Fibroblast of the conjunctiva (primary cell): ENCODE results near the gene MEGF9.
A peak's percentile ranks its signal among the peaks of the same experiment; 100 is the strongest.

Source experiments
- DNase-seq: peaks from one replicate; pipeline ENCODE4 v3.0.0-alpha.2; 2010; ENCODE audit warnings: low read depth

MEGF9 gene

DNA sequence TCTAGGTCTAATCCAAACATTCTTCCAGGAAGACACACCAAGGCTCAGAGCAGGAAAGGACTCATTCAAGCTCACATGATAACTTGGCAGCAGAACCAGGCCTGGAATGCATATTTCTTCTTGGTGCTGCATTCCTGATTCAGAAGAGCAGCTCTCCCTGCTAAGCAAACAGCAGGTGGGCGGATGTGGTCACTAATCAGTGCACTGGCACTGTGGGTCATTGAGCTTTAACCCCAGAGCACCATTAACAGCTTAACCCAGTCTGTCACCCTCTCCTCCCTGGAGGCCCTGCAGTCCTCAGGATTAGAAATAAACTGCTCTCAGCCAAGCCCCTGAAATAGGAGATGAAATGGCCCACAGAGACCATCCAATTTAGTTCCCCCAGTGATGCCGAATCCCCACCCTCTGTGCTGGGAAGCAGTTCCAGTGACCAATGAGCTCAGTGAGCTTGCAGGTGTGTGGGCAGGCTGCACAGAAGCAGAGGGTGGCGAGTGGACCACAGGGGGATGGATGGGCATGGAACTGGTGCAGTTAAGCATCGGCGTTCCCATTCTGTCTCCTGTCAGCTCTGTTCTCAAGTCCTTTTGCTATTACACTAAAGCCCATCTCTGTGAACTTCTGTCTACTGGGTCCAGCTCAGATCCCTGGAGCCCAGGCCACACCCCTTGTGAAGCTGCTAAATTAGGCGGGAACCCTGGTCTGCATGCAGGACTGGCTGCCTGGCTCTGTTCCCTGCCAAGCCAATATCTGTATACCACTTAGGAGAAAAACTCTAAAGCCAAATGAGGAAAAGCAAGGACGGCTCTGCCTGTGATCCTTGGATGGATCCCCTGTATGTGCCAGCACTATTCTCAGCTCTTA lies 16.6 kb upstream of the MEGF9 start:
- peak; percentile 67 for DNase-seq

DNA sequence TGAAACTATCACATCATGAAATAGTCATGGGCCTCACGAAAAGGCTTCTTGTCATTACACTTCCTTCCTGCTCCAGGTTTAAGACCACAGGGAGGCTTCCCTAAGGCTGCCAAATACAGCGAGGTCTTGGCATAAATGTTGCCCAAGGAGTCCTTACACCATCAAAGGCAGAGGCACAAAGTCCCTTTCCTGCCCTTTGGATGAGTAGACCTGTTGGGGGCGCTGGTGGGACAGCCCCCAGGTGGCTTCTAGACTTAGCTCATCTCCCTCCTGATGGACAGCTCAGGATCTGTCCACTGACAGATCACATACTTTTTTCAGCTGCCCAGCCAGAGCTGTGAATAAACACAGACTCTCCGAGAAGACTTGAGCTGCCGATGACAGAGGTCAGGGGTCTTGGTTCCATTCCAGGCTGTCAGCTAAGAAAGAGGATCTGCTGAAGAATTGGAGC lies 15.5 kb upstream of the MEGF9 start:
- no peak for DNase-seq

DNA sequence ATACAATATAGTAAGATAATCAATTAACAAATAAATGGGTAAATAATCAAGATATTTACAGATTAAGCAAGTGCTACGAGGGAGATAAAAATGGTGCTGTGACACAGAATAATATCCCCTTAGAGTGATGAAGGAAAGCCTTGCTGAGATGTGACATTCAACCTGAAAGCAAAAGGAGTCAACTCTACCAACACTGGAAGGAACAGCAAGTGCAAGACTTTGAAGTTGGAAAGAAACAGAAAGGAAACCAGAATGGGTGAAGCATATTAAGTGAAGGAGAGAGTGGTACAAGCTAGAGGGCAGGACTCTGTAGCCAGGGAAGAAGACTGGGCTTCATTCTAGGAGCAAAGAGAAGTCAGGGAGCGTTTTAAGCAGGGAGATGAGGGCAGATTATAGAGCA lies 12.2 kb upstream of the MEGF9 start:
- DNase-seq = no peak

DNA sequence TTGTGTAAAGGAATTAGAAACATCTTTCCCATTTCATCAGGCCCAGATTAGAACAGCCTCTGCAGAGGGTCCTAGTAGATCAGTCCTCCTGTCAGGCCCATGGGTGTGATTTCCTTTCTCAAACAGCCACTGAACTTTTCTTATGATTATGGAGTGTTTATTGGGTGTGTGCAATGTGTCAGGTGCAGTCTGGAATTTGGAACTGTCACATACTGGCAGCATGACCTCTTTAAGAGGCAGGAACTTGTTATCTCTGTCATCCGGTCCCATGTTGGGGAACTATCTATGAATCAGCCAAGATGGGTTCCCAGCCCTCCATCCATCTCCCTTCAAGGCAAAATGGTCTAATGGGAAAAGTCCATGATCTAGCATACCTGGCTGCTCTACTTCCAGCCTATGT lies 11.6 kb upstream of the MEGF9 start:
- no peak for DNase-seq

DNA sequence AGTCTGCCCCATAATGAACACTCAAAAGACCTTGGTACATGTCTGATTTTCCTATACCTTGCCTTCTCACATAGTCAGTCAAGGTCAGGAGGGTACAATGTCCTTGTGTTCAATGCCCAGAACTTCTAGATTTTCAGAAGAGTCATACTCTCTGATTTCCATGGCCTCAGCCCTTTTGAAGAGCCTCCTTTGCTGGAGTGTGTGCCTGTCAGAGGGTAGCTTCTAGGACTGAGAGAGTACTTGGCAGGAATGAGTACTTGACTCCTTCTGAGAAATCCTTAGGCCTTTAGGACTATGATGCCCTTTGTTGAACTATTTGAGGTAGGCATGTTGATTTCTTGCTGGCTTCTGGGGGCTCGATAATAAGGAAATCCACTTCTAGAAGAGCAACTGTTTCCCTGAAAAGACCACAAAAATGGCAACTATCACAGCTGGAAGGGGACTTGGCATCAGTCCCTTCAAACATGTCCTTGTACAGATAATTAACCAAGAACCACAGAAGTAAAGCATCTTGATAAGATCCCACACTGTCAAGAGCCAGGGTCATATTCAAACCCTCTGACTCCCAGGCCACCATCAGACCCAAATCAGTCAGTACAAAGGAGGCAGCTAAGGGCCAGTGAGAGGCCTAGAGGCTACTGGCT lies 10.6 kb upstream of the MEGF9 start:
- DNase-seq = no peak

DNA sequence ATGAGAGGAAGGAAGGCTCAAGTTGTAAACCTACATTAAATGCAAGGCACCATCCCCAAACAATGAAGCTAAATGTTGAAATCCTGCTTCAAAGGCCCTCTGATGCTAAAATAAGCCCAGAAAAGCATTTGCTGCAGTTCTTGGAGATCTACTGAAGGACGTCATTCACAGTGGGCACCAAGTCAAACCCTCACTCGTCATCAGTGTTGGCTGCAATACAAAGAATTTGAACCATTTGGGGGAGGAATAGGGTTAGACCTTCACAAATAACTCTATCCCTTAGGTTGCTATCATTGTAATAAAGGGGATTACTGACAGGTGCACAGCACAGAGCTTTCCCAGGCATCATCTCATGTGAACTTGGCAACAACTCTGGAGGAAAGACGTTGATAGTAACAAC lies 9.3 kb upstream of the MEGF9 start:
- no peak for DNase-seq

DNA sequence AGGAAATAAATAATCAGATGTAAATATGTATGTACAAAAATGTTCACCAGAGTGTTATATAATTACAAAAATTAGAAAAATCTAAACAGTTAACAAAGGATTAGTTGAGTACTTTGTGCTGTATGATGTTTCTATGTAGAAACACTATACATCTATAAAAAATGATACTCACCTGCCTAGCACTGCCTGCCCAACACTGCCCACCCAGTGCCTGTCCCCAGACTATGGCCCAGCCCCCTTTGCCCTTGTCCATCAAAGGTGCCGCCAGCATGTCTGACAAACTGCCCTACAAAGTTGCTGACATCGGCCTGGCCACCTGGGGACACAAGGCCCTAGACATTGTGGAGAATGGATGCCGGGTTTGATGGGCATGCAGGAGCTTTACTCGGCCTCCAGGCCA lies 6.1 kb upstream of the MEGF9 start:
- DNase-seq = no peak

DNA sequence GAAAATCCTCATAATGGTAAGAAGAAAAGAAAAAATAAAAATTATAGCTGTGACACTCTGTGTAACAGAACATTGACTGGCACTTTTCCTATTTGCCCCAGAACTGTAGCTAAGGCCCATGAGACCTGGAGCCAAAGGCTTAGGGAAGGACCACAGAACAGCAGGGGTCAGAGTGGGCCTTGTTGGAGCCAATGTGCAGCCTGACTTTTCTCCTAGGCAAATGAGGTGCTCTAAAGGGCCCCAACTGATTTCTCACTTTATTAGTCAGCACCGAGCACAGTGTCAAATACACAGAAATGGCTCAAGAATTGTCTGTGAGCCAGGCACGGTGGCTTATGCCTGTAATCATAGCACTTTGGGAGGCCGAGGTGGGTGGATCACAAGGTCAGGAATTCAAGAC lies 4.0 kb upstream of the MEGF9 start:
- no peak for DNase-seq

DNA sequence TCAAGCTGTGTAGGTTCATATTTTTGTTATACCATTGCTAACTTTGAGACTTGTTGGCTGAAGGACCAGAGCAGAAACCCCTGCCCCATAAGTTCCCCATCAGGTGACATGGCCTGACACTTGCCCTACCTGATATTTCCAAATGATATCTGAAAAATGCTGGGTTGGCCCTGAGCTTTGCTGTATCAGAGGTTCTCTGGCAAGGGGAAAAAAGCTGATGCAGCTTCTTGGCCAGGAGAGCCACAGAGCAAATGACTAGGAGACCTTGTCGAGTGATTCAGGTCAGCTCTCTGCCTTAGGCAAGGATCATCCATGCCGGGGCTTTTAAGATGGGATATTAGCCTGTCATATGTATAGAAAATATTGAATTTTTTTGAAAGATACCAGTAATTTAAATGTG lies 2.9 kb upstream of the MEGF9 start:
- no peak for DNase-seq

DNA sequence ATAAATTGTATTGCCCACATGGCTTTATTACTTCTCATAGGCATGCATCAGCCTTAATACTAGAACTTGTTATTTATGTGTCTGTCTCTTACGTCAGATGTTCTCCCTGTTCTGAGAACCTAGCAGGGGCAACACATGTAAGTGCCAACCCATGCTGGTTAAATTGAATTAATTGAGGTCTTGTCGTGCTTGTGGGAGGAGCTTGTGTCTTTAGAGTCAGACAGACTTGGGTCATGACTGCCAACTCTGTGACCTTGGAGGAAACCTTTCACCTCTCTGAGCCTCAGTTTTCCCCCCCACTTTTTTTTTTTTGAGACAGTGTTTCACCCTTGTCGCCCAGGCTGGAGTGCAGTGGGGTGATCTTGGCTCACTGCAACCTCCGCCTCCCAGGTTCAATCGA lies 2.2 kb upstream of the MEGF9 start:
- no peak for DNase-seq

DNA sequence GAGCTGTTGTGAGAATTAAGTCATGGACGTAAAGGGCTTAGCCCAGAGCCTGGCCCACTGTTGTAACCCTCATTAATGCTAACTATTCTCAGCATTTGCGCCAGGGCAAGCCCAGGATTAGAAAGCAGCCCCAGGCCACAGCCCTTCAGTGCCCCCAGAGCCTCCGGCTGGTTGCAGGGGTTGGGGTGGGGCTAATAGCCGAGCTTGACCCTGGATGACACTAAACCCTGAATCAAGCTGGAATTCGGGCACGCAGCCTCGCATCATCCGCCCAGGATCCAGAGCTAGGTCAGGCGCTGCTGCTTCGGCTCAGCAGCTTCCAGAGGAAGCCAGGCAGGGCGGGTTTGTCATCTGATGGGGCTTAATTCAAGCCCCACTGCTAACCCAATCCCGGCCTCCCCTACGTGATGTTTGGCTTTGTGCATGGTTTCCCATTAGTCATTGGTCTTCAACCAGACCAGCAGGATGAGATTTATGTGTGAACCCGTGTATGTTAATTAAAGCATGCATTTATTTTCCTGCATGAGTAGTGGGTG lies 1.2 kb upstream of the MEGF9 start:
- DNase-seq = peak; percentile 33

DNA sequence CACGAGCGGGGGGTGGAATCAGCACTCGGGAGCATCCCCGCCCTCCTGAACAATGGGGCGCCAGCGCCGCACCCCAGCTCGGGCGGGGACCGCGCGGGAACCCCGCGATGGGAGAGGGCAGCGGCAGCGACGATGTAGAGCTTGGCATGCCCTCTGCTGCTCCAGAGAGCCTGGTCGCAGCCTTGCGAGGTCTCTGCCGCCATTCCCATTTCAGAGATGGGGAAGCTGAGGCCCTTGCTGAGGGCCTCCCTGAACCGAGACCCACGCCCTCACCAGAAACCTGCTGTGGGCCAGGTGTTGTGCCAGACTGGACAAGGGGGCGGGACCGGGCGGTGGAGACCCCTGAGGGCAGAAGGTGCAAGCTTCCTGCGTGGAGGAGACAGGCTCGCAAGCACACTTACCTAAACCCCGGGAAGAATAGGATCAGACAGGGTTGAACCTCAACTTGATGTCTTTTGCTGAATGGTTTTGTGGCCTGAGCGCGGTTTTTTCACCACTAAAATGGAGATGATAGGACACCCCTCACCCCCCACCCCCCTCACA lies 647 bp upstream of the MEGF9 start:
- no peak for DNase-seq

DNA sequence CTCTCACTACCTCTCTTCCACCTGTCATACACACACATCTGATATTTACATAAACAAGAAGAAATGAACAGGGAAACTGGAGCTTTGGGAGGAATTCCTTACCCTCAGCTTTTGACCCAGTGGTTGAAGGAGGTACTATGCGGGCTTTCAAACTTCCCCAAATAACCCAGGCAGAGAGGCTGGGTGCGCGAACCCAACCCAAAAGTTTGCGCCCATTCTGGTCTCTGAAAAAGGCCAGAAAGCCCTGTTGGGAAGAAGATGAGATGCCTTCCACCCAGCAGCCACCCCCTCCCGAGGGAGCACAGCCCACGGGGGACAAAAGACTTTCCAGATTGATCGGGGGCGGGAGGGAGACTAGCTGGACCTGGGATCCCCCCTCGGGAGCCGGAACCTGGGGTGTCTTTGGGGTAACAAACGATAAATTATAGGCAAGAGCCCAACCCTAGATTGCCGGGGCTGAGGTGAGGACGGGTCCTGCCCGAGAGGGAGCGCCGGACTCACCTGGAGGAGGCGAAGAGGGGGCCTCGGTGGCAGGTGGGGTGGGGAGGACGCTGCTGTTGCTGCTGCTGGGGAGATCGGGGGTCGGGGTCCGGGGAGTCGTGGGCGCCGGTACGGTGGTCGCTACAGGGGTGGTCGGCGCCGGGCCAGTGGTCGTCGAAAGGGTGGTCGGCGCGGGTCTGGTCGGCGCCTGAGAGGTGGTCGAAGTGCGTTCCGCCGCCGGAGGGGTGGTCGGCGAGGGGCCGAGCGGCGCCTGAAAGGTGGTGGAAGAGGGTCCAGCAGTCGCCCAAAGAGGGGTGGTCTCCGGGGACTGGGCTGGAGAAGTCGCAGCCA lies 798 bp downstream of the MEGF9 start:
- DNase-seq = no peak

DNA sequence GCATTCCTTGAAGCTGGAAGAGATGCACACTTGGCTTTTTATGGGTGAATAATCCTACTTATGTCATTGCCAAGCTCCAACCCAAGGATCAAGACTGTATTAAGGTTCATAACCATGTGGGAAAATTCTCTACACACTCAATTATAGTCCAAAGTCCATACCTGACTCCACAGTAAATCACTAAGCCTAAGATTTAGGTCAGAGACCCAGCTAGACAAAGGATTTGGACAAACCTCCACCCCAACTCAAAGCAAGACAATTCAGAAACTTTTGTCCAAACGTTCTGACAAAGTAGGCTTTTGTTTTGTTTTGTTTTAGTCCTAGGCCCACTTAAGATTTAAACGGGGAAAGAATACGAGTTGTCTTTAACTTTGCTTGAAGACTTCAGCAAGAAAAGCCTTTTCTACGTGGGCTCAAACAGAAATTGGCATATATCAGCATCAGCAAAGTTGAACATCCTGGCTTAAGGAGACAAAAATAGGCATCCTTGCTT lies 1.7 kb downstream of the MEGF9 start:
- DNase-seq = no peak

DNA sequence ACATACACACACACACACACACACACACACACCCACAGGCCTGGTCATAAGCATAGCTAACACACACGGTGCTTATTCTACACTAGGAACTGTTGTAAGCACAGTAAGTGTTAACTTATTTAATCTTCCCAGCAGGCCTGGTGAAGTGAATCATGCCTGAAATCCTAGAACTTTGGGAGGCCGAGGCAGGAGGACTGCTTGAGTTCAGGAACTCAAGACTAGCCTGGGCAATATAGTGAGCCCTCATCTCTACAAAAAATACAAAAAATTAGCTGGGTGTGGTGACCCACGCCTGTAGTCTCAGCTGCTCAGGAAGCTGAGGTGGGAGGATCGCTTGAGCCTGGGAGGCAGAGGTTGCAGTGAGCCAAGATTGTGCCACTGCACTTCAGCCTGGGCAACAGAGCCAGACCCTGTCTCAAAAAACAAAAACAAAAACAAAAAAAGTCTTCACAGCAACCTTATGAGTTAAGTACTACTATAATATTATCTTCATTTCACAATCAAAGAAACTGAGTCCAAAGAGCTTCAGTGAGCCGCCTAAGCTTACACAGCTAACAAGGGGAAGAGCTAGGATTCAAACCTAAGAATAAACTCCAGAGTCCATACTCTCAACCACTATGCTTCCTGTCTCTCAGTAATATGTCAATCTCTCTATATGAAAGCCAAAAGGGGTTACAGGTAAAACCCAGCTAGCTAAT lies 2.3 kb downstream of the MEGF9 start:
- DNase-seq = no peak

DNA sequence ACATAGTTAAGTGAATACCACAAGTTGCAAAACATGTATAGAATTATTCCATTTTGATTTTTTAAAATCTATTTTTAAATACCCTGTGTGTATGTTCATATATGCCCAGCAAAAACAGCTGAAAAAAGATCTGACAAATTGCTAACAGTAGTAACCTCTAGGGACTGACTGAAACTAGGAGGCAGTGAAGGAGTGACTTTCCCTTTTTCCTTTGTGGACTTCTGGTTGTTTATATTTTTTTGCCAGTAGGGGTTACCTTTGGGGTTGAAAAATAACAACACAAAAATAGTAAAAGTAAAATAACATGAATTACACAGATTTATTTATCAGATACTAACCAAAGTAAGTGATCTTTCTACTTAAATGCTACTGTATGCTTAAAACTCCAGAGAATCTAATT lies 2.9 kb downstream of the MEGF9 start:
- no peak for DNase-seq

DNA sequence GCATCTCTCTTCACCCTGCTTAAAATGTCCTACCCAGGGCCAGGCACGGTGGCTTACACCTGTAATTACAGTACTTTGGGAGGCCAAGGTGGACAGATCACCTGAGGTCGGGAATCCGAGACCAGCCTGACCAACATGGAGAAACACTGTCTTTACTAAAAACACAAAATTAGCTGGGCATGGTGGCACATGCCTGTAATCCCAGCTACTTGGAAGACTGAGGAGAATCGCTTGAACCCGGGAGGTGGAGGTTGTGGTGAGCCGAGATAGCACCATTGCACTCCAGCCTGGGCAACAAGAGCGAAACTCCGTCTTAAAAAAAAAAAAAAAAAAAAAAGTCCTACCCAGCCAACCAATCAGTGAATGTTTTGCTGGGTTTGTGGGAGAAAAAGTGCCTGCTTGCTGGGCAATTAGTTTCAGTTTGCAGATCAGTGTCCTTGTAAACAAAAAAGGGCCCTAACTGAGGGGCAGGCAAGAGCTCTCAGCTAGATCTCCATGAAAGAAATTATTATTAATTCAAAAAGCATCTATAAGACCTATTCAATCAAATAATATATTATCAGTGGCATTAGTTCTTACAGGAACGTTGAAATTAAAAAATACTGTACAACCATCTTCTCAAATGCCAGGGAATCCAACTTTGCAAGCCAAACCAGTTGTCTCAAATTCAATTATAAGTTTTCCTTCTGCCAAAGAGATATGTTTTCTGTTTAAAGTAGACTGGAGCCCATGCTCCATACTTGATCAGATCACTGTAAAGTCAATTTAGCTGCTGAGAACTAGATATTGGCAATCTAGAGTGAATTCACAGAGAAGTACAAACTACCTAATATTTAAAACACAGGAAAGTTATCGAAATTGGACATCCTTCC lies 3.9 kb downstream of the MEGF9 start:
- DNase-seq = no peak

DNA sequence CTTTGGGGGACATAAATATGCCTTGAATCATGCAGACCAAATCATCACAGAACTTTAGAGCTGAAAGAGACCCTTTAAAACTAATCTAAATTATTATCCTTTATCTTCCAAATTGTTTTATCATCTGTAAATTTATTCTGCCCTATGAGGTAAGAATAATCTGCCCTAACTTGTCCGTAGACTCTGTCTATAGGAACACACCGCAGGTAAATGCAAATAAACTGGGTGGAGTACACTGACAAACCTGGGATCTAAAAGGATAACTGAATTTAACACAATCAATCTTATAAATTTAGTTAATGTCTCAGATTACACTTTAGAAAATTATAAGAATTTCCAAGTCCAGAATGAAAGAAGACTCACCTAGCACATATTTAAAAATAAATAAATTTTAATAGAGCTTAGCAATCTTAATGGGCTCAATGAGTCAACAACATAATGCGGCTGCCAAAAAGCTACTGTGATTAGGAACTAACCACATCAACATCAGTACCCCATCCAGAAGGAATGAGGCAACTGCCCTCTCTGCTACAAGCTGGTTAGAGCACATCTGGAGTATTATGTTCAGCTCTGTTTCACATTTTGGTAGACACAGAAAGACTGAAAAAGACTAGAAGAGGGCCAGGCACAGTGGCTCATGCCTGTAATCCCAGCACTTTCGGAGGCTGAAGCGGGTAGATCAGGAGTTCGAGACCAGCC lies 5.6 kb downstream of the MEGF9 start:
- DNase-seq = no peak

DNA sequence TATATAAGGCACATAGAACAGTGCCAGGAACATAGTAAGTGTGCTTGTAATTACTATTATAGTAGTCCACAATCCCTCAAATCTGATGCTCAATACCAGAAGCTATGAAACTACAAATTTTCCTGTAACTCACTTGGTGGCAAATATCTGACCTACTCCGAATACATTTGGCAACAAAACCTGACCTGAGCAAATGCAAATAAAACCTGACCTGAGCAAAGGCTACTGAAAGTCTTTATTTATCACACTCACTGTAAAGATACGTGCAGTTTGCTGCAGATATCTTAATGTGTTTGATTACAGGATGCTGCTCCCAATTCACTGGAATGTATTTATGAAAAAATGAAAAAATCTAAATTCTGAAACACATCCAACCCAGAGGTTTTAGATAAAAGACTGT lies 7.1 kb downstream of the MEGF9 start:
- DNase-seq = no peak

DNA sequence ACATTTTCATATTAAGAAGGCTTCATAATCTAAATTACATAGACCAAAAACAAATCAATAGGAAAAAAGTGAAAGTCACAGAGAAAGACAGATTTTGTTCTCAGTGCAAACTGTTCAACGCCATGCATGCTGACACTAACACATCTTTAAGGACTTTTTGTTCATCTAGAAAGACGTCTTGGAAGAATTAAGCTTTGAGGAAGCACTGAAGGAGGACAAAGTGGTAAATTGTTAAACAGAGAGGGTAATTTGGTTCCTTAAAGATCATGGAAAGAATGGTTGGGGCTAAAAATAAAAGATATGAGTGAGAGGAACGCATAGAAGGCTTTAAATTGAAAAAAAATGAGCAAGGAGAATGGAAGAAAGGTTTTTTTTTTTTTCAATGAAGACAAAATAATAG lies 9.1 kb downstream of the MEGF9 start:
- no peak for DNase-seq
